Muscle of back (tissue), 11 donors: ENCODE data around the gene LRRC49. TPM values are rescaled to one million over a fixed set of nuclear protein-coding genes. Genes with fewer than 3 reads are reported as not detected.
"Not testable (repeated sequence)": the region's sequence is repeated elsewhere in the genome, so short reads cannot be mapped to it uniquely, and the experiment has no call there.

ENCODE experiments used
- DNase-seq, 3 donors: peaks; one replicate each; pipeline versions ENCODE4 v3.0.0 to v3.0.0-alpha.2; 2013
- polyA plus RNA-seq, 10 donors: library from polyadenylated mRNA; unstranded; fragments of 120-200 nt; gene quantifications; one replicate each; pipeline ENCODE4 v1.2.1, GENCODE V29; 2013; ENCODE audit not compliant: insufficient read length in 10 of 10

The LRRC49 gene
- polyA plus RNA-seq, 10 donors = 4.8 to 9.3 (median 7.2) TPM

- no peak for DNase-seq
Observed at GRCh38 chr15:70866982-70867641, 25.5 kb upstream of the LRRC49 start.

- peak in 2 of 3 donors; percentile 86 to 92 for DNase-seq
Observed at GRCh38 chr15:70867911-70868467, 24.6 kb upstream of the LRRC49 start.

- peak in 1 of 3 donors; percentile 65 for DNase-seq
Observed at GRCh38 chr15:70869346-70869745, 23.3 kb upstream of the LRRC49 start.

GRCh38 chr15:70870051-70870450 lies 22.6 kb upstream of the LRRC49 start:
- peak in 2 of 3 donors; percentile 59 to 80 for DNase-seq

- not testable (repeated sequence) for DNase-seq
Observed at GRCh38 chr15:70871490-70871889, 21.1 kb upstream of the LRRC49 start.

GRCh38 chr15:70873232-70874054 lies 19.2 kb upstream of the LRRC49 start:
- DNase-seq = no peak

- peak in 1 of 3 donors; percentile 75 for DNase-seq
Observed at GRCh38 chr15:70875001-70875782, 17.4 kb upstream of the LRRC49 start.

GRCh38 chr15:70876011-70876410 lies 16.6 kb upstream of the LRRC49 start:
- no peak for DNase-seq

GRCh38 chr15:70876683-70877082 lies 15.9 kb upstream of the LRRC49 start:
- DNase-seq = no peak

GRCh38 chr15:70879401-70879800 lies 13.2 kb upstream of the LRRC49 start:
- no peak for DNase-seq

- no peak for DNase-seq
Observed at GRCh38 chr15:70880781-70881180, 11.8 kb upstream of the LRRC49 start.

GRCh38 chr15:70882361-70882760 lies 10.3 kb upstream of the LRRC49 start:
- DNase-seq = no peak

- DNase-seq = peak in 1 of 3 donors; percentile 65
Observed at GRCh38 chr15:70892912-70893560, 410 bp downstream of the LRRC49 start.

GRCh38 chr15:70902107-70902506 lies 9.5 kb downstream of the LRRC49 start:
- DNase-seq = peak in 1 of 3 donors; percentile 70

- no peak for DNase-seq
Observed at GRCh38 chr15:70906842-70907241, 14.2 kb downstream of the LRRC49 start.

- no peak for DNase-seq
Observed at GRCh38 chr15:70907784-70908471, 15.3 kb downstream of the LRRC49 start.

GRCh38 chr15:70910958-70911357 lies 18.3 kb downstream of the LRRC49 start:
- DNase-seq = no peak

- DNase-seq = no peak
Observed at GRCh38 chr15:70912187-70912586, 19.6 kb downstream of the LRRC49 start.

- no peak for DNase-seq
Observed at GRCh38 chr15:70916531-70916930, 23.9 kb downstream of the LRRC49 start.

GRCh38 chr15:70917955-70918354 lies 25.3 kb downstream of the LRRC49 start:
- DNase-seq = no peak
